HG03354 (cell line): ENCODE results near the gene TRMT11.
"Not testable (repeated sequence)": the region's sequence is repeated elsewhere in the genome, so short reads cannot be mapped to it uniquely, and the experiment has no call there.

ENCODE experiments used
- ATAC-seq: cut with Tn5 transposase; IDR thresholded peaks from one replicate; pipeline ENCODE4 v1.9.1; 2021; ENCODE audit warnings: mild to moderate bottlenecking; ENCODE audit not compliant: unreplicated experiment, poor library complexity, severe bottlenecking

Gene TRMT11

DNA sequence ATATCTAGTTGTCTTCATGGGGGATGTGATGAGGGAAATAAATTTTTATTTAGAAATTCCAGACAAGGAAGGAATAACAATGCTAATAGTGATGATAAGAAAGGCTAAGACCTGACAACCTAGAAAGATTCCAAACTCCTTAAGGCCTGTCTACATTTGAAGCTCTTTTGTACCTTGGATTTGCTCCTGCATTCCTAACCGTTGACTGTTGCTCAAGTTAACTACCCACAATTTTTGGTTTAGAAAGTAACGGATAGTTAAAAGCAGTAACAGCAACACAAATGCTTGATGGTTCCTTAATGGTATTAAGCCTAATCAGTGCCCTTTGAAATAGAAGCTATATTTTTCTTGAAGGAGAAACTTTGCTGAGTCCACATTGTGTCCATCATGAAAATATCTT is 52.9 kb downstream of the TRMT11 start:
- ATAC-seq, result no peak

DNA sequence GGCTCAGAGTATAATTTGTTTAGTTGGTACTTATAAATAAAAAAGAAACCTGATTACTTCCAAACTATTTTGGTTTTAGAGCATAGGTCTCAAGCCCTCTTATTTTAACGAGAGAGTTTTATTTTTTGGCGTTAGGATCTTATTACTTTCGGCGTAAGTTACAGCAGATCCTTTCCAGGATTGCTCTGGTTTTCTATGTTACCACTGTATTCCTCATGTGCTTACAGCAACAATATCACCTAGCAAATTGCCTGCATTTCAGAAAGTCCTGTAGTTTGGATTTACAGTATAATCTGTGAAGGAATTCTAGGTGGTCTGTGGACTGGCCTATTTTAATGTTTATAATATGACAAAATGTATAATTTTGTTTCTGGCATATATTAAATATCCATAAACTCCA is 54.1 kb downstream of the TRMT11 start:
- ATAC-seq, result no peak

DNA sequence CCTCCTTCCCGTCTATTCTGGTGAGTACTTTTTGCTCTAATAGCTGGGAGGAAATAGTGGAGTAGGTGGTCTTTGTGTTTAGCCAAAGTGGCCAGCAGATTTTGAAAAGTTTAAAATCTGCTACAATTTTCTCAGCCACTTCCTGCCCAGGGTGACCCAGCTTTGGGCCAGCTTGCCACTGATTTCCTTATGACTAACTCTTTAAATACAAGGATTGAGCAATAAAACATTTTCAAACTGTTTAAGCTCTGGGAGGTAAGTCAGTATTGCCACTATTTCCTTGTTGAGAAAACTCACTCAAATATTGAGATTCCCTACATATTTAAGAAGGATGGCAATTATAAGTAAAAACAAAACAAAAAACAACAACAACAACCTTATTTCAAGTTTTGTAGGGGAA is 54.5 kb downstream of the TRMT11 start:
- no peak for ATAC-seq

DNA sequence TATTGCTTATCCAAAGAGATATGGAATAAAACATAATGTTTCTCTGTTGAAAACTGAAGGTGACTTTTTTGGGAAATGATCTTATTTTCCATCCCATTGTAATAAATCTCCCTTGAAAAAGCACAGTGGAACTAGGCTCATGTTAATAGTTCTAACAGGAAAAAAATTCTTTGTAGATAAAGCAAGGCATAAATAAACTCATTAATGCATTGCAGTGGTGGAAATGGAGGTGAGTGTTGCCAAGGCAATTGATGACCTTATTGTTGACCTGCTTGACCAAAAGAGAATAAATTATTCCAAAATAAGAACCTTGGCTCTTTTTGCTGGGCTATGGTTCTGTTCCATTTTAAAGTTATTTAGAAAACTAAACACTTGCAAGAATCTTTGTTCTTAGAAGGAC is 55.2 kb downstream of the TRMT11 start:
- ATAC-seq, result no peak

DNA sequence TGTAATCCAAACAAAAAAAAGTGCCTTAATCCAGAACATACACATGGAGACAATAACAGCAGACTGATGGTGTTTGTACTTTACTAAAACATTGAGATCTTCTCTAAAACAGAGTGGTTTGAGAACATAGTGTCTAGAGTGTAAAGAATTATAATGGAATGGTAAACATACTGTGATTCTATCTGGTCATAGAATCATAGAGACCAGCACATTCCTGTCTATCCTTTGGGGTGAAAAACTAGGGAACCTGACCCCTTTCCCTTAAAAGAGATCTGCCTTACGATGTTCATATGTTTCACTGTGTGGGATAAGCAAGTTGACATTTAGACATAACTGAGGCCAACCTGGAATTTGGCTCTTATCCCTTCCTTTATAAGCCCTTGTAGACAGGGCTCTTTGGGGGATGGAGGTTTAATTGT is 55.7 kb downstream of the TRMT11 start:
- ATAC-seq, result no peak

DNA sequence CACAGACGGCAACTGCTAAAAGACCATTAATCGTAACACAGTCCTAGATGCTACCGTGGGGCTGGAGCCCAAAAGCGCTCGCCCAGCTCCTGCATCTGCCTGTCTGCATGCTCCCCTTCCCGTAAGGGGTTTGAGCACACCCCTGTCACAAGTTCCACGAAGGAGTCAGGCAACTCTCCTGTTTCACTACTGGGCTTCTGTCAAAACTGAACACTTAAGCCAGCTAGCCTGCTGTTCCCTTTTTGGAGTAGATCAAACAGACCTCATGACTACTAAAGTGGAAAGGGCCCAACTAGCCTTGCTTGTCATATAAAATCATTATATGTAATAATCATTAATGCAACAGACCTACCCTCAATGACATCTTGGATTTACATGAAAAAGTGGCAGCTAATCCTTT is 61.3 kb downstream of the TRMT11 start:
- ATAC-seq, result no peak

DNA sequence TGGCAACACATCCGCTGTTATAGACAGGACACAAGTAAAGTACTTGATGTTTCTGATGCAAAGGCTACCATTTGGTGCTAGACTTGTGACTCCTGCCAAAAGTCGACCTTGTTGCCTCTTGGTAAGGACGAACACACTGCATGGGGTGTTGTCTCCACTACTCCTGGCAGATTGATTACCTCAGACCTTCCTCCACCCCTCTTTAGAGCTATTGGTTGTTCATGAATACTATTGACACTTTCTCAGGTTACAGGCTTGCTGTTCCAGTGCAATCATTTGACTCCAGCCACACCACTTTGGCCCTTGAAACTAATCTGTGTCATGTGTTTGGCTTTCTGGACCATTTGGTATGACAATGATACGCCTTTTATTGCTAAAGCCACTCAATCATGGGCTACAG is 62.3 kb downstream of the TRMT11 start:
- no peak for ATAC-seq

DNA sequence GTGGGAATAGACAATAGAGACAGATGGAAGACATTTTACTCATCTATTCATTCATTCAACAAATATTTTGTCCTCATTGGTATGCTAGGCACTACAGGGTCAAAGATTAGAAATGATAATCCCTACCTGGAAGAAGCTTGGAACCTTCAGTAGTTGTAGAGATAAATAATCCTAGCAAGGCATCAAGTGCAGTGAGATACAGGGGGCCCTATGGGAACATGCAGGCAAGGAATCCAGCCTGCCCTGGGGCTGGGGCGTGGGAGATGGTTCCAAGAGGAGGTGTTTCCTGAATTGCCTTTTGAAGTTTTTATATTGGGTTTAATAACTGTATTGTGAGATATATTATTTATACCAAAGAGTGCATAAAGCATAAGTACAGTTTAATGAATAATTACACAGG is 64.5 kb downstream of the TRMT11 start:
- no peak for ATAC-seq

DNA sequence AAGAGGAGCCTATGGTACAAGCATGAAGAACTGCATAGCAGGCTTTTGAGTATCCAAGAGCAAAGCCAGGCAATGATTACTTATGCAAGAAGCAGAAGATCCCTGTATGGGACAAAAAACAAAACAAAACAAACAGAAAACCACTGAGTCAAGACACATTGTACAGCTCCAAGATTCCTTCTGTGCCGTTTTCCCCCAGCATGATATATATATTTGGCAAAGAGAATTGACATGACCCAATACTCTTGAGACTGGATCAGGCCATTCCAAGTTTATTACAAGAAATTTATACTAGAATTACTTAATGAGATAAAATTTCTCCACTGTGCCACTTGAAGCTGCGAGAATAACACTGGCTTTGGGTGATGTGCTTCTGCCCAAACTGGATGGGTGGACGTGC is 65.5 kb downstream of the TRMT11 start:
- no peak for ATAC-seq

DNA sequence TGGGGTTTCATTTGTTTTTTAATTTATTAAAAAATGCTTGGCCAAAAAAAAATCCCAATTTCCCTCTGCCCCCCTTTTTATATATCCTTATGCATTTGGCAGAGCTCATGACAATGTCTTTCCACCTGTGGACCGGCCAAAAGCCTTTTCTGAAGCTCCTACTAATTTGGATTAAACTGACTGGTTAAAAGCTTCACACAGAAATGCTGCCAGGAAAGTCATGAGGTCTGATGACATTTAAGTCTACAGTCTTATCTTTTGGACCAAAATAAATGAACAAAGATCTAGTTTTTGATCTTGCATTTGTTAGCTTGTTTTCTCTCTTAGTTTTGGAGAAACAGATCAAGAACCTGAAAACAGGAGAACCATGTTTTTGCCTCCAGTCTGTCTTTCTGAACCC is 66.1 kb downstream of the TRMT11 start:
- no peak for ATAC-seq

DNA sequence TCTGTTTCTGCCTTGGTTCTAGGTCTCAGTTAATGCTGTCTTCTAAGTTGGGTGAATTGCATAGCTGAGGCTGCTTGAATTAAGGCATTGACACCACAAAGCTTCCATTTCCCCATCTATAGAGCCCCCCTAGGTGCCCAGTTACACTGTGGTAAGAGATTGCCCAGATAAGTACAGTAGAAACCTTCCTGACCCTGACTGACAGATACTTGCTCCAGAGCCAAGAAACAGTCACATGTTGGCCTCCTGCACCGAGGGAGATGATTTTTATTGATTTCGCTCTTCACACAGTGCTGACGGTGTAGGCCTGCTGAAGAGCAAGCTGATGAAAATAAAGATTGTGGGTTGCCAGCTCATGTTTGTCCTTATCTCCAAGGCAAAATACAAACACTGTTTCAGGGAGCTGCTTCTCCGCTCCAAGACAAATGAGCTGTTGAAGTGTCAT is 67.9 kb downstream of the TRMT11 start:
- no peak for ATAC-seq

DNA sequence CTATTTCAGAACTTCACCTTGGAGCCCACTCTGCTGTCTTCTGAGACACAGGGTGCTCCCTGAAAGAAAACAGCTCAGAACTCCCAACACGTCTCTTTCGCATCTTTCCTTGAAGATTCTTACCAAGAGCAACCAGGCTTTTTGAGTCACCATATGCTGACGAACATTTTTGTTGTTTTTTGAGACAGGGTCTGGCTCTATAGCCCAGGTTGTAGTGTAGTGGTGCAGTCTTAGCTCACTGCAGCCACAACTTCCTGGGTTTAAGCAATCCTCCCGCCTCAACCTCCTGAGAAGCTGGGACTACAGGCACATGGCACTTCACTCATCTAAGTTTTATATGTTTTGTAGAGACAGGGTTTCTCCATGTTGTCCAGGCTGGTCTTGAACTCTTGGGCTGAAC is 68.5 kb downstream of the TRMT11 start:
- ATAC-seq, result no peak

DNA sequence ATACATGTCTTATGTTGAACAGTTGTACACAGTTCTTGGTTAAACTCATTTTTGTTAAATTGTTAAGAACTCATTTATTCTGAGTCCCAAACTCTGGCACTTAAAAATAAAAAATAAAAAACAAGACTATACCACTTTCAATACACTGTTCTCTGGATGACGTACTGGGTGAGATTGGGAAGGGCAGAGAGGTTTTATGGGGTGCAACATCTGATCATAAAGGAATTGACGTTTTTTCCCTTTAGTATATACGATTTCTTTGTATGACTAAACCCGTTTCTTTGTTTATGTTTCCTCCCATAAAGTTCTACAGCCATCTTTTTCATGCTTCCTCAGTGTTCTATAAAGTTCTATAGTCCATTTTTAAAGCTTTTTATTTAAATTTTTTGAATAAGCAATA is 69.1 kb downstream of the TRMT11 start:
- ATAC-seq, result no peak

DNA sequence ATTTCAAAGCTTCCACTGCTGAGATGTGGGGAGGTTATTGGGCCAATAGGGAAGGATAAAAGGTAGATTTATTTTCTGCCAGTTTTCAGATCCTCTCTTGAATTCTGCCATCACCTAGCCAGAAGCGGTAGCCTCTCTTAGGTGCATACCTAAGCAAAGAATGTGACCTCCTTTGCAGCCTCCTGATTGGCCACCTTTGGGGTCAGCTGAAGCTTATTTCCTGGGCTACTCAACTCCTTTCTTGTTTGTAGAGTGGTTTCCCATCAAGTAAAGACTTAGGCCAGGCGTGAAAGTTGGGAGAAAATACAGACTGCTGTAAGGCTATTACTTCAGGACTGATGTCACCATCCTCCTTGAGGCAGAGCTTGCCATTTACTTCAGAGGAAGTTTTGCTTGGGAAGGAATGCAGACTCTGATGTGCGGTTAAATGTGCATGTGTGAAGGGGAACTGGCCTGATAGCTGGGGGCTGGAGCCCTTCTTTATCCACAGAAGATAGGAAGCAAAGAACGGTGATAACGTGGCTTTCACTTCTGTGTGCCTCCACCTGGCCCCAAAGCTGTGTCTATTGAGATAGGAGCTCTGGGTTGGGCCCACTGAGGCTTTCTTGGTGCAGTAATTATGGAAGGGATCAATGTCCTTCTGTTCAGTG is 70.1 kb downstream of the TRMT11 start:
- no peak for ATAC-seq

DNA sequence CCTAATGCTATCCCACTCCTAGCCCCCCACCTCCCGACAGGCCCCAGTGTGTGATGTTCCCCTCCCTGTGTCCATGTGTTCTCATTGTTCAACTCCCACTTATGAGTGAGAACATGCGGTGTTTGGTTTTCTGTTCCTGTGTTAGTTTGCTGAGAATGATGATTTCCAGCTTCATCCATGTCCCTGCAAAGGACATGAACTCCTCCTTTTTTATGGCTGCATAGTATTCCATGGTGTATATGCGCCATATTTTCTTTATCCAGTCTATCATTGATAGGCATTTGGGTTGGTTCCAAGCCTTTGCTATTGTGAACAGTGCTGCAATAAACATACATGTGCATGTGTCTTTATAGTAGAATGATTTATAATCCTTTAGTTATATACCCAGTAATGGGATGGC is 71.7 kb downstream of the TRMT11 start:
- ATAC-seq, result not testable (repeated sequence)

DNA sequence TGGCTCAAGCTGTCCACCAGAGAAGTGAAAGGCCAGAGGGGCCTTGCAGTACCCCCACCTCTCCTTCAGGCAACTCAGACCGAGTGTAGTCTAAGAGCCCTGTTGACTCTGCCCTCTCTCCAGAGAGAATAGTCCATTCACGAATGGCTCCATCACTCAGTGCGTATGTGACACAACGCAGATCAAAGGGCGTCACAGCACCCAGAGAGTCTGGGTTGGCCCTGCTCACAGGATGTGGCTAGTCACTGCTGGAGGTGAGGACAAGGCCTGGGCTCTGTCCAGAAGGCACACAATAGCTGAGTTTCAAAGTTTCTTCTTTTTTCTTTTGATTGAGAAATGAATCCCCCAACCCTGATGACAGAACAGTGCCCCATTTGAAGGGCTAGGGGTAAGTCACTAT is 74.1 kb downstream of the TRMT11 start:
- no peak for ATAC-seq

DNA sequence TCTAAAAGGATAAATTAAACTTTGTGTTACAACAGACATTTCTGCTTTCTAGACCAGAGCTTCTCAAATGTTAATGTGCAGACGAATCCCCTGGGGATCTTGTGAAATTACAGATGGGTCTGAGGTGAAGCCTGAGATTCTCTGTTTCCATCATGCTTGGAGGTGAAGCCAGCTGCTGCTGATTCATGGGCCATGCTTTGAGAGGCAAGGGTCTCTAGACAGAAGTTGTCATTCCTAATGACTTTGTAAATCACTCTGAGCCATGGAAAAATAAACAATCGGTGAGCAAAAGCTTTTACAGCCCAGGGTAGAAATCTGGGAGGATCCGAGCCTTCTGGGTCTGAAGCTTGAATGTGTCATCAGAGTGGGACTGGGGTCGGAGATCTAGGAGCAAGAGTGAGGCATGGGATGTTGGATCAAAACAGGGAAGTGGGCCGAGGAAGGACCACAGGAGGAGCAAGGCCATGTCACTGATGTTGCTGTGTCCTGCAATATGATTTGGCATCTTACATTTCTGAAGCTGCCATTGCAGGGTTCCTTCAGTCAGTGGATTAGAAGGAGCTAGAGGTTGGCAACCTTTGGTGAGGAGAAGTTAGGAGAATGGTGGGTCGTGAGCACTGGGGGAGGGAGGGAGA is 77.3 kb downstream of the TRMT11 start:
- peak; percentile 93 for ATAC-seq

DNA sequence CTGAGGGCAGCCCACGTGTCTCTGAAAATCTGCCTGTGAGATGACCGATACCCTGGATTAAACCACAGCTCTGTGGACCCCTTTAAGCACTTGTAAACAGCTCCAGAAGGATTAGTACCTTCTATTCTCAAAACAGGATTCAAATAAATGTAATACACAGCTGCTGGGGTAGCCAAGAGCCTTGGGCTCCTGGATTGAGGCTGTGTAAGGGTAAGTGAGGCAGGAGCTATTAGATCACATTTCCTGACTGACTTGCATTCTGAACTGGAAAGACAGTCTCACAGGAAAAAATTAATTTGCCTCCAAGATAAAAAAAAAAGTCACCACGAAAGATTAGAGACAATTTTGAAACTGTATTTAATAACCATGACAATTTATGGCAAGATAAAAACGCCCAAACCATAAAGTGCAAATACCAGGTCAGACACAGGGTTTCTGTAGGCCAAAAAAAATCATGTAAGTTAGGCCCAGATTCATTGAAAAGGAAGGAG is 78.0 kb downstream of the TRMT11 start:
- no peak for ATAC-seq

DNA sequence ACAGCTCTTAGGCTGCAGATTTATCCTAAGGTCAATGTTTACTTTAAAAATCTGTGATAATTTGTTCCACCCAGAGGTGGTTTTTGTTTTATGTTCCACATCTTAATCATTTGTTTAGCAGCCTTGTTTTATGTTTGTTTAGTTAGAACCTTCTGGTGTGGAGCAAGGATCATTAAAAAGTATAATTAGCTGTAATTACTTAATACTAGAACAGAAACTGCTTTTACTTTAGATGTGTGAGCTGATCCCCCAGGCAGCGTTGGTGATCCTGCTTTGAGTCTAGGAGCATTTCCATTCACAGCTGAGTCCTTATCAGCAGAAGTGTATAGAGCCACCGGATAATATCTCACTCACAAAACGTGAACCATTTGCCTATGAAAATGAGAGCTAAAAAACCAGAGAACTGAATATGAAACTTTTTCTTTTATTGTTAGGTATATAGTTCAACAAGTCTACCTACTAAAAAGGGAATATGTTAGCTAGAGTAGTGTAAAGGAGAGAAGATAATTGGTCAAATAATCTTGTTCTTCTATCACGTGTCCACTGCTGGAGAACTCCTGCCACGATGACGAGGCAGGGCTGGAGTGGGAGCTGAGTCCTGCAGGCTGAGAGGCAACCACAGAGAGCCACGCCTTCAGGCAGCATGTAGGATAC is 78.5 kb downstream of the TRMT11 start:
- no peak for ATAC-seq

DNA sequence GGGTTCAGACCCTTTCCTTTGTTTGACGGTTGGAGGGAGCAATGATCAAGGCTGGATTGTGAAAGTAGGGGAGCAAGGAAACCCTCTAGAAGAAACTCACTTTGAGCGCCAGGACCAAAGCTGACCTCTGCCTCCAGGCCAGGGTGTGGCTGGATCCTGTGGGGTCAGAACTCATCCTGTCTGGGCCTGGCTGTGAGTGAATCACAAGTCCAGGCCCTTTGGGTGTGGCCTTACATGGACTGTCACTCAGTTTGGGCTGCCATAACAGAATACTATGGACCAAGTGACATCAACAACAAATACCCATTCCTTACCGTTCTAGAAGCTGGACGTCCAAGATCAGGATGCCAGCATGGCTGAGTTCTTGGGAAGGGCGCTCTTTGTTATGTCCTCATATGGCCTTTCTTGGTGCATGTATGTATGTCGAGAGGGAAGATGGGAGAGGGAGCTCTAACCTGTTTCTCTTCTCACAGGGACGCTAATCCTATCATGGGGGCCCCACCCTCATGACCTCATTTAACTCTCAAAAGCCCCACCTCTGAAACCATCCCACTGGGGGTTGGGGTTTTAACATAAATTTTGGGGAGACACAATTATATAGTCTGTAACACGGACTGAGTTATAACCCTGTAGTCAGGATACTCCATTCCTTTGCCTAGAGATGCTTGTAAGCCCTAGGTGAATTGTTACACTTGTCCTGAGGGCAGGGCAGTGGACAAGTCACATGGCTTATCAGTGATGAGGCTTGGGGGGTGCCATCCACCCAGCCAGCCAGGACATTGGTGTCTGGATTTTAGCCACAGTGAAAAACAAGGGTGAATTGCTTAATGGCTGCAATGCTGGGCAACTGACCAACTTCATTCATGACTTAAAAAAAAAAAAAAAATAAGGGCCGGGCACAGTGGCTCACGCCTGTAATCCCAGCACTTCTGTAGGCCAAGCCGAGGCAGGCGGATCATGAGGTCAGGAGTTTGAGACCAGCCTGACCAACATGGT is 80.0 kb downstream of the TRMT11 start:
- ATAC-seq, result no peak
